Kidney capillary endothelial cell (primary cell): Measurements from ENCODE around the gene ARHGEF40.

Experiments used
- DNase-seq: peaks from one replicate; pipeline ENCODE4 v3.0.0-alpha.2; 2018; ENCODE audit warnings: low spot score

The ARHGEF40 gene

GRCh38 chr14:21098076-21098891 lies 28.2 kb downstream of the ARHGEF40 start, which contains the start of gene ZNF219:
Gene ZNF219, minus strand, starts transcription at chr14:21098655. Its CDS starts 5,064 bp downstream, at chr14:21093591.
- no peak for DNase-seq

- no peak for DNase-seq
Observed at GRCh38 chr14:21098892-21099595, 28.9 kb downstream of the ARHGEF40 start.

- no peak for DNase-seq
Observed at GRCh38 chr14:21099596-21099985, 29.5 kb downstream of the ARHGEF40 start.

GRCh38 chr14:21100931-21101330 lies 30.8 kb downstream of the ARHGEF40 start, which contains the start of gene TMEM253:
Gene TMEM253, plus strand, starts transcription at chr14:21101066. Its CDS starts 278 bp downstream, at chr14:21101344.
- no peak for DNase-seq

- no peak for DNase-seq
Observed at GRCh38 chr14:21101802-21102413, 31.8 kb downstream of the ARHGEF40 start.

GRCh38 chr14:21102521-21103410 lies 32.7 kb downstream of the ARHGEF40 start:
- DNase-seq = no peak

GRCh38 chr14:21103411-21103709 lies 33.3 kb downstream of the ARHGEF40 start:
- DNase-seq = no peak

- DNase-seq = peak; percentile 94
Observed at GRCh38 chr14:21103710-21104447, 33.8 kb downstream of the ARHGEF40 start.

- peak; percentile 76 for DNase-seq
Observed at GRCh38 chr14:21104448-21105060, 34.5 kb downstream of the ARHGEF40 start.

- DNase-seq = no peak
Observed at GRCh38 chr14:21105095-21105494, 35.0 kb downstream of the ARHGEF40 start.

- DNase-seq = no peak
Observed at GRCh38 chr14:21106176-21106497, 36.0 kb downstream of the ARHGEF40 start.

- DNase-seq = peak; percentile 62
Observed at GRCh38 chr14:21106498-21107282, 36.6 kb downstream of the ARHGEF40 start.

GRCh38 chr14:21107283-21107800 lies 37.2 kb downstream of the ARHGEF40 start:
- no peak for DNase-seq

- no peak for DNase-seq
Observed at GRCh38 chr14:21108791-21109190, 38.7 kb downstream of the ARHGEF40 start.

- no peak for DNase-seq
Observed at GRCh38 chr14:21109377-21110138, 39.5 kb downstream of the ARHGEF40 start.

- no peak for DNase-seq
Observed at GRCh38 chr14:21112255-21112654, 42.2 kb downstream of the ARHGEF40 start.

GRCh38 chr14:21113369-21113768 lies 43.3 kb downstream of the ARHGEF40 start:
- no peak for DNase-seq

GRCh38 chr14:21118933-21119332 lies 48.8 kb downstream of the ARHGEF40 start:
- DNase-seq = no peak

GRCh38 chr14:21120686-21121085 lies 50.6 kb downstream of the ARHGEF40 start:
- no peak for DNase-seq
